Type B pancreatic cell (in vitro differentiated cells): ENCODE data around the gene MRPS31. TPM values are rescaled to one million over a fixed set of nuclear protein-coding genes. Genes with fewer than 3 reads are reported as not detected.

Experiments
- DNase-seq: peaks from one replicate; pipeline ENCODE4 v3.0.0; 2021; ENCODE audit warnings: mixed read lengths; ENCODE audit not compliant: unreplicated experiment; ENCODE audit errors: extremely low spot score
- H3K27ac Mint-ChIP-seq: 2 replicates; pipeline ENCODE4 v1.8.0; 2021; ENCODE audit warnings: mild to moderate bottlenecking, mixed read lengths
- H3K27me3 Mint-ChIP-seq: 2 replicates; pipeline ENCODE4 v1.8.0; 2021; ENCODE audit warnings: mixed read lengths
- H3K36me3 Mint-ChIP-seq: 2 replicates; pipeline ENCODE4 v1.8.0; 2021; ENCODE audit warnings: mixed read lengths
- H3K4me1 Mint-ChIP-seq: one replicate; pipeline ENCODE4 v1.8.0; 2021; ENCODE audit warnings: mixed read lengths; ENCODE audit not compliant: unreplicated experiment
- H3K4me3 Mint-ChIP-seq: 2 replicates; pipeline ENCODE4 v1.8.0; 2021; ENCODE audit warnings: mild to moderate bottlenecking, mixed read lengths
- H3K9me3 Mint-ChIP-seq: 2 replicates; pipeline ENCODE4 v1.8.0; 2021; ENCODE audit warnings: mixed read lengths
- CTCF ChIP-seq: fragments of 200-600 bp; sonication (generic); conservative IDR thresholded peaks from 2 replicates; pipeline ENCODE4 v1.5.0; 2021; ENCODE audit warnings: antibody characterized with exemption, mild to moderate bottlenecking
- total RNA-seq: library from RNA; stranded (reverse); gene quantifications from 2 replicates; pipeline ENCODE4 v1.2.1, GENCODE V29; 2021; ENCODE audit warnings: low replicate concordance

Gene MRPS31
- total RNA-seq, 1 donor from 2014 or later, result 33.6 TPM

- Mint-ChIP-seq H3K9me3 (no peaks in the 10 kb centered on the region), H3K27ac (no peak overlapping the region), H3K4me3 (no peak overlapping the region), H3K4me1 (peaks cover 9% of the 10 kb centered on the region), H3K27me3 (no peaks in the 10 kb centered on the region), H3K36me3 (no peaks in the 10 kb centered on the region)
- DNase-seq, result no peak
- TF ChIP-seq CTCF, result no peak
Measured at GRCh38 chr13:40776232-40776631, 5.2 kb upstream of the MRPS31 start.

GRCh38 chr13:40774672-40775071, 3.7 kb upstream of the MRPS31 start:
- Mint-ChIP-seq H3K27ac (no peak overlapping the region), H3K27me3 (no peaks in the 10 kb centered on the region), H3K4me1 (peaks cover 16% of the 10 kb centered on the region), H3K4me3 (no peak overlapping the region), H3K36me3 (peaks cover 6% of the 10 kb centered on the region), H3K9me3 (no peaks in the 10 kb centered on the region)
- no peak for TF ChIP-seq CTCF
- DNase-seq, result no peak

- Mint-ChIP-seq H3K36me3 (peaks cover 7% of the 10 kb centered on the region), H3K27ac (no peak overlapping the region), H3K9me3 (no peaks in the 10 kb centered on the region), H3K4me3 (peak overlapping the region; percentile 38), H3K4me1 (peaks cover 22% of the 10 kb centered on the region), H3K27me3 (no peaks in the 10 kb centered on the region)
- DNase-seq, result no peak
- TF ChIP-seq CTCF, result no peak
Measured at GRCh38 chr13:40772765-40773473, 1.9 kb upstream of the MRPS31 start.

GRCh38 chr13:40770609-40770933, 419 bp downstream of the MRPS31 start:
- H3K4me3 Mint-ChIP-seq, result peak overlapping the region; percentile 99
- peaks cover 14% of the 10 kb centered on the region for H3K4me1 Mint-ChIP-seq
- no peak for TF ChIP-seq CTCF
- no peaks in the 10 kb centered on the region for H3K9me3 Mint-ChIP-seq
- no peak for DNase-seq
- no peaks in the 10 kb centered on the region for H3K27me3 Mint-ChIP-seq
- peaks cover 7% of the 10 kb centered on the region for H3K36me3 Mint-ChIP-seq
- H3K27ac Mint-ChIP-seq, result peak overlapping the region; percentile 99

GRCh38 chr13:40769970-40770369, 1.0 kb downstream of the MRPS31 start:
- Mint-ChIP-seq H3K4me1 (peaks cover 14% of the 10 kb centered on the region), H3K27me3 (no peaks in the 10 kb centered on the region), H3K27ac (peak overlapping the region; percentile 99), H3K4me3 (peak overlapping the region; percentile 99), H3K36me3 (peaks cover 7% of the 10 kb centered on the region), H3K9me3 (no peaks in the 10 kb centered on the region)
- DNase-seq, result no peak
- no peak for TF ChIP-seq CTCF

GRCh38 chr13:40765602-40766001, 5.4 kb downstream of the MRPS31 start:
- H3K27ac Mint-ChIP-seq, result no peak overlapping the region
- H3K4me3 Mint-ChIP-seq, result no peak overlapping the region
- no peak for DNase-seq
- H3K9me3 Mint-ChIP-seq, result no peaks in the 10 kb centered on the region
- TF ChIP-seq CTCF, result no peak
- H3K4me1 Mint-ChIP-seq, result peaks cover 14% of the 10 kb centered on the region
- peaks cover 7% of the 10 kb centered on the region for H3K36me3 Mint-ChIP-seq
- H3K27me3 Mint-ChIP-seq, result no peaks in the 10 kb centered on the region
